AML-193 (cell line): ENCODE measurements around the gene FOXD4L1.
"Not testable (repeated sequence)": the region's sequence is repeated elsewhere in the genome, so short reads cannot be mapped to it uniquely, and the experiment has no call there.

Experiments
- DNase-seq, 2 experiments: peaks; one replicate each; lab custom pipeline; 2025; lab: John Stamatoyannopoulos, UW

FOXD4L1 gene

GRCh38 chr2:113498365-113498764 is at the start of gene FOXD4L1:
TSS of gene FOXD4L1 (plus strand) at chr2:113498665. CDS start at chr2:113499257, 592 bp downstream.
- not testable (repeated sequence) for DNase-seq

GRCh38 chr2:113465770-113466169 is 32.7 kb upstream of the FOXD4L1 start:
- not testable (repeated sequence) for DNase-seq

GRCh38 chr2:113476688-113477368 is 21.6 kb upstream of the FOXD4L1 start:
- DNase-seq, result not testable (repeated sequence)

- DNase-seq, result not testable (repeated sequence)
Measured at GRCh38 chr2:113496527-113496926, 1.9 kb upstream of the FOXD4L1 start.

GRCh38 chr2:113499019-113499885 is 787 bp downstream of the FOXD4L1 start:
- not testable (repeated sequence) for DNase-seq

- DNase-seq, result not testable (repeated sequence)
Measured at GRCh38 chr2:113499886-113500722, 1.6 kb downstream of the FOXD4L1 start.

GRCh38 chr2:113500723-113501038 is 2.2 kb downstream of the FOXD4L1 start:
- DNase-seq, result not testable (repeated sequence)

- DNase-seq, result not testable (repeated sequence)
Measured at GRCh38 chr2:113502216-113503093, 4.0 kb downstream of the FOXD4L1 start.

- not testable (repeated sequence) for DNase-seq
Measured at GRCh38 chr2:113503094-113504042, 4.9 kb downstream of the FOXD4L1 start.

- not testable (repeated sequence) for DNase-seq
Measured at GRCh38 chr2:113504081-113504480, 5.6 kb downstream of the FOXD4L1 start.

- not testable (repeated sequence) for DNase-seq
Measured at GRCh38 chr2:113507394-113508140, 9.1 kb downstream of the FOXD4L1 start.

GRCh38 chr2:113508187-113508586 is 9.7 kb downstream of the FOXD4L1 start:
- DNase-seq, result not testable (repeated sequence)

- DNase-seq, result not testable (repeated sequence)
Measured at GRCh38 chr2:113510913-113511312, 12.4 kb downstream of the FOXD4L1 start.

- DNase-seq, result not testable (repeated sequence)
Measured at GRCh38 chr2:113511859-113512258, 13.4 kb downstream of the FOXD4L1 start.

- DNase-seq, result not testable (repeated sequence)
Measured at GRCh38 chr2:113515457-113515856, 17.0 kb downstream of the FOXD4L1 start.

- DNase-seq, result not testable (repeated sequence)
Measured at GRCh38 chr2:113515995-113516394, 17.5 kb downstream of the FOXD4L1 start.

GRCh38 chr2:113517025-113517424 is 18.6 kb downstream of the FOXD4L1 start:
- not testable (repeated sequence) for DNase-seq

GRCh38 chr2:113520837-113521236 is 22.4 kb downstream of the FOXD4L1 start:
- not testable (repeated sequence) for DNase-seq

GRCh38 chr2:113521492-113521891 is 23.0 kb downstream of the FOXD4L1 start:
- not testable (repeated sequence) for DNase-seq
